Left forelimb (tissue), 1 donor: ENCODE measurements around the gene FEZ2.

Source experiments
- DNase-seq: peaks from one replicate; pipeline ENCODE4 v3.0.0-alpha.2; 2018; ENCODE audit warnings: low spot score

The FEZ2 gene

DNA sequence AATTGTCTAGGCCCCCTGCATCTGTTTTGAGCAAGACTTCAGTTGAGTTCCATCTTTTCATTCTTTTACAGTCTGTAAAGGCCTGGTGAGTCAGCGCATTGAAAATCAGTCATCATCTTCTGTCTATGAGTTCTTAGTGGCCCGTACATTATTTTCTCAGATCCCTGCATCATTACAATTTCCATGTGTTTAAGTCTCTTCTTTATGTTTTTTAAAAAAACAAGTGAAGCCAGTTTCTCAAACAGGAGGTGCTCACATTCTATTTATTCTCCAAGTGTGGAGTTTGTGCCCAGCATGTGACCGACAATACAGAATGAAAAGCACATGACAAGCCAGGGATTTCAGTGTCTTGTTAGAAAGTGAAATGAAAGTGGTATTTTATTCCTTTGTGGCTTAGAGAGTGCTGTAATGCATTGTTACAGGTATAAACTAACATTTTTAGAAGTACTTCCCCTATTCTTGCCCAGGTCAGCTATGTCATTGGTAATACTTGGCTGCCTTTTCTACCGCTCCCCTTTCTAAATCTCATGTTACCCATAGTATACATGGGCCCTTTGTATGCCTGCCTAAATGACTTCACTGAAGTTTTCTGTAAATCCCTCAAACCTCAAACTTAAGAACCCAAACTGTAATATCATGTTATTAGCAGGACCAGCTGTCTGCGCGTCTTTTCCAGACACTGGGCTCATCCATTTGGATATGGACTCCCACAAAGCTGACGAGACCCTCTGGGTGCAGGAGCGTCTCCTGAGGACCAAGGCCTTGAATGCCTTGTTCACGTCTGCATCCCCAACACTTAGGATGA is 67.6 kb downstream of the FEZ2 start:
- DNase-seq = no peak

DNA sequence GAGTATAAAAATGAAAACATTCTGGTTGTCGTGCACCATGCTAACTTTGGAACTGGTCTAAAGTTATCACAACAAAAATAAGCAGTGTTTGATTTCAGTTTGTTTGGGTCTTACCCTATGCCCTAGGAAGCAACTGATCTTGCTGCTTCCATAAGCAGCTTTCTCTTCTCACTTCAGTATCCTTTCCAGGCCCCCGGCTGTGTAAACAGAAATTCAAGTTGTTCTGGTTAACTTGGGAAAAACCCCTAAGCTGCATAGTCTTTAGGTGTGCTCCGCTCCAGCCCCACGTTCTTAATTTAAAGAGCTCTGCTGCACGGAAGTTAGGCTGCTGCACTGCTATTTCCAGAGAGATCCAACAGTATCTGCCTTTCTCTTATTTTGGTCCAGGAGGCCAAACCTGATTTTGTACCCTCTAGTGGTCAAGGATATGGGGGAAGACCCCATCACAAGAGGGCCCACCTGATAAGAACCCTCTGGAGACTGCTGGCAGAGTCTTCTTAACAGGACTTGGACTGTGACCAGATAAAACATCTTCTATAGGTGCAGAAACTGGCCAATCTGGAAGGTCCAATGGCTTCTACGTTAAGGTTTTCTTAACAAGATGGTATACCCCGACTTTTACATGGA is 69.1 kb downstream of the FEZ2 start:
- DNase-seq = no peak

GRCh38 chr2:36528274-36528673 is 69.7 kb downstream of the FEZ2 start:
- no peak for DNase-seq

DNA sequence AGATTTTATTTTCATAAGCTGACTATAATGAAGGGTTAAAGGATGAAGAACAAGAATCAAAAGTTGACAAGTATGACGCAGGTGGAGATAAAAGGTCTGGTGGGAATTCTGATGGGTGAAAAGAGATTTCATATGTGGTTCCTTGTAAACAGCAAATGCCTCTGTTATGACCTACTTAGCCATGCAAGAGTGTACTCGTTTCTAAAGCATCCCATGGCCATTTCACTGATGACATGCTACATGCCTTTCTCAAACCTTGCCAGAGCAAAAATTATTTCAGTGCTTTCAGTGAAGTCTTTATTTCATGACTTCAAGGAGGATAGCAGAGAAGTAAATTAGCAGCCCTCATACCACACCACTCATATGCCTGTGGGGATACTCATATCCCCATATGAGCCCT is 71.7 kb downstream of the FEZ2 start:
- DNase-seq = no peak

DNA sequence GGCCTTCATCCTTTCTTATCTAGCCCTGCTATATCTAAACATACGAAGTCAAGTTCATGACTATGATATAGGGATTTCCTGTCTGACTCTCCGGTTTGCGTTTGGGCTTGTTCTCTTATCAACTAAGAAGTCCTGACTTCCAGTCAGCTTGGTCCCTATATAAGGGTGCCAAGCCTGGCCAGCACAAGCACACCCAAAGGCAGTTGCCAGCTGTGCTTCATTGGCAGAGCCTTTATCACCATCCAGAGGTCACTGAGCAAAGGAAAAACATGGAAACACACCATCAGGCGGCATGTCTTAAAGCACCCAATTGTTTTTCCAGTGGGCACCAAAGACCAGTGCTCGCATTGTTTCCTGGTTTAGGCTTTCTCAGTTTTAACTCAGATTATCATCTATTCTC is 72.7 kb downstream of the FEZ2 start:
- DNase-seq = no peak

GRCh38 chr2:36523153-36523552 is 74.8 kb downstream of the FEZ2 start:
- no peak for DNase-seq

DNA sequence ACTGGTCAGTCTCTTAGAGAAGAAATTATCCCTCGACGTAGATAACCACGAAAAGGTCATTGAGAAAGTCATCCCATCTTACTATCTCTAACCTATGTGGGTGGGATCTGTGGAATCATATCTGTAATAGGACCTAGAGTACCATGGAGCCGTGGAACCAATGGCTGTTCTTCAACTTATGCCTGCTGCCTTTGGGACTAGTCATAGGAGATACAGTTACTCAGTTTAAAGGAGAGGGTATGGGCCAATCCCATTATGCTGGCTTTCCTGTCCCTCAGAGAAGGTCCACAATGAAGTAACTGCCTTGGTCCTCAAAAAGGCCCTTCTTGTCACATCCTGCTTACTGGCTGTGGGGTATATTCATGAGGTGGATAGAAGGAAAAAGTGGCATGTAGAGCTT is 77.5 kb downstream of the FEZ2 start:
- no peak for DNase-seq

- no peak for DNase-seq
Measured at GRCh38 chr2:36516136-36516870, 81.7 kb downstream of the FEZ2 start.

DNA sequence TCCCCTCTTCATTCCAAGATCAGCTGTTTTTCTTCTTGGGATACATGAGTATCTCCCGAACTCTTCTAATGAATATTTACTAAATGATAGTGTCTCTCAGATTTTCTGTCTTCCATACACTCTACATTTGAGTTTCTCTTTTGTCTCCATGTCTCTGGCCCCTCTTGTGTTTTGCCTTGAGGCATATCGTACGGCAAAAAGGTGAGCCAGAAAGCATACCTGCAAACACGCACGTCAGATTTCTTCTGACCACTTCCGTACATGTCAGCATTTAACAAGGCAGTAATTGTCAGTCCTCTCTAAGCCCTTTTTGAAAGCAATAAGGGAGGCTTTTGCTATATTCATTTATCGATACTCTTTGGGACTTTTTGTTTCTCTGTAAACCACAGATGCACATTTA is 82.4 kb downstream of the FEZ2 start:
- no peak for DNase-seq

DNA sequence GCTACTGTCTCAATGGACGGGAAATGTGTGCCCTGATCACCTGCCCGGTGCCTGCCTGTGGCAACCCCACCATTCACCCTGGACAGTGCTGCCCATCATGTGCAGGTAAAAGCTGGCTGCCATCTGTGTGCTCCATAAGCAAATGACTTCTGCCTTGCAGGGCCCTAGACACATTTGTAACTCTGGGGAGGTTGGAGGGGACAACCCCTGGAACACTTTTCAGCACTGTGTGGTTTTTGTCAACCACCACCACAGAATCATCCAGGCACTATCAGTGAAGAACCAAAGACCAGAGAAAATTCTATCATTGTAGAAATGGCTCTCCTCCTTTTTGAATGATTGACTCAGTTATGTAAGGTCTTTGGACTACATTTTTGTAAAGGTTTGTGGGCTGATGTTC is 84.3 kb downstream of the FEZ2 start:
- no peak for DNase-seq

GRCh38 chr2:36512705-36513104 is 85.3 kb downstream of the FEZ2 start:
- DNase-seq = no peak

GRCh38 chr2:36511858-36512603 is 85.9 kb downstream of the FEZ2 start:
- no peak for DNase-seq

GRCh38 chr2:36509075-36509474 is 88.9 kb downstream of the FEZ2 start:
- no peak for DNase-seq

- DNase-seq = no peak
Measured at GRCh38 chr2:36507408-36507812, 90.6 kb downstream of the FEZ2 start.
